Mesodermal cell (in vitro differentiated cells): ENCODE data around the gene UNC13B.
"Not testable (repeated sequence)": the region's sequence is repeated elsewhere in the genome, so short reads cannot be mapped to it uniquely, and the experiment has no call there.

ENCODE experiments used
- H3K27ac ChIP-seq: 2 replicates; pipeline ENCODE4 v1.7.0; 2013; ENCODE audit warnings: mild to moderate bottlenecking, low read depth, low read length, moderate library complexity; ENCODE audit not compliant: severe bottlenecking
- H3K36me3 ChIP-seq: 2 replicates; pipeline ENCODE4 v1.7.1; 2013; ENCODE audit warnings: mild to moderate bottlenecking, low read length, moderate library complexity; ENCODE audit not compliant: control insufficient read depth, insufficient read depth
- H3K4me1 ChIP-seq: one replicate; pipeline ENCODE4 v1.7.1; 2013; ENCODE audit warnings: mild to moderate bottlenecking, low read length; ENCODE audit not compliant: insufficient read depth, control insufficient read depth, poor library complexity, severe bottlenecking
- H3K4me3 ChIP-seq: 2 replicates; pipeline ENCODE4 v1.7.0; 2013; ENCODE audit warnings: low read length, control low read depth, mild to moderate bottlenecking; ENCODE audit not compliant: insufficient read depth, poor library complexity, severe bottlenecking; ENCODE audit errors: extremely low read depth
- H3K9me3 ChIP-seq: 2 replicates; pipeline ENCODE4 v1.7.1; 2013; ENCODE audit warnings: mild to moderate bottlenecking, low read length, moderate library complexity; ENCODE audit not compliant: control insufficient read depth
- WGBS, 2 experiments: methylation state at CpG; one replicate each; pipeline ENCODE4 v1.1.5; 2013; ENCODE audit warnings: missing lambda C conversion rate in 2 of 2; ENCODE audit not compliant: insufficient coverage in 2 of 2; 5-methylcytosine and 5-hydroxymethylcytosine counted together

Gene UNC13B

GRCh38 chr9:35136866-35137265, 24.9 kb upstream of the UNC13B start:
- Histone ChIP-seq H3K27ac (no peak overlapping the region), H3K36me3 (no peaks in the 10 kb centered on the region), H3K9me3 (peaks cover 22% of the 10 kb centered on the region), H3K4me3 (no peak overlapping the region), H3K4me1 (no peaks in the 10 kb centered on the region)
- 89 to 91% methylated on average over 7 to 8 of the region's 8 CpGs for WGBS, 2 experiments

GRCh38 chr9:35140093-35140492, 21.7 kb upstream of the UNC13B start:
- Histone ChIP-seq H3K36me3 (no peaks in the 10 kb centered on the region), H3K4me1 (no peaks in the 10 kb centered on the region), H3K9me3 (peaks cover 32% of the 10 kb centered on the region), H3K27ac (no peak overlapping the region), H3K4me3 (no peak overlapping the region)
- WGBS, 2 experiments: 74 to 90% methylated on average over 2 of the region's 2 CpGs

- Histone ChIP-seq H3K27ac (no peak overlapping the region), H3K4me3 (no peak overlapping the region), H3K9me3 (peaks cover 32% of the 10 kb centered on the region), H3K36me3 (no peaks in the 10 kb centered on the region), H3K4me1 (no peaks in the 10 kb centered on the region)
- 90 to 96% methylated on average over 3 to 4 of the region's 5 CpGs for WGBS, 2 experiments
Observed at GRCh38 chr9:35142037-35142436, 19.8 kb upstream of the UNC13B start.

GRCh38 chr9:35147941-35148563, 13.8 kb upstream of the UNC13B start:
- not testable (repeated sequence) for H3K27ac ChIP-seq, H3K4me1 ChIP-seq, H3K4me3 ChIP-seq, H3K36me3 ChIP-seq
- WGBS, 2 experiments: 93 to 100% methylated on average over 1 to 3 of the region's 5 CpGs
- peaks cover 37% of the 10 kb centered on the region for H3K9me3 ChIP-seq

- 90 to 94% methylated on average over 6 to 7 of the region's 9 CpGs for WGBS, 2 experiments
- H3K4me1 ChIP-seq: no peaks in the 10 kb centered on the region
- H3K27ac ChIP-seq: no peak overlapping the region
- H3K4me3 ChIP-seq: no peak overlapping the region
- H3K36me3 ChIP-seq: no peaks in the 10 kb centered on the region
- H3K9me3 ChIP-seq: peaks cover 31% of the 10 kb centered on the region
Observed at GRCh38 chr9:35152926-35153325, 8.9 kb upstream of the UNC13B start.

- Histone ChIP-seq H3K27ac (no peak overlapping the region), H3K4me3 (no peak overlapping the region), H3K4me1 (no peaks in the 10 kb centered on the region), H3K36me3 (no peaks in the 10 kb centered on the region), H3K9me3 (no peaks in the 10 kb centered on the region)
Observed at GRCh38 chr9:35156781-35157180, 5.0 kb upstream of the UNC13B start.

- not testable (repeated sequence) for H3K36me3 ChIP-seq, H3K9me3 ChIP-seq, H3K27ac ChIP-seq, H3K4me3 ChIP-seq, H3K4me1 ChIP-seq
- 71 to 77% methylated on average over 3 to 5 of the region's 6 CpGs for WGBS, 2 experiments
Observed at GRCh38 chr9:35157836-35158235, 4.0 kb upstream of the UNC13B start.

- 90 to 94% methylated on average over 3 of the region's 10 CpGs for WGBS, 2 experiments
- Histone ChIP-seq H3K9me3 (no peaks in the 10 kb centered on the region), H3K27ac (no peak overlapping the region), H3K4me1 (no peaks in the 10 kb centered on the region), H3K36me3 (no peaks in the 10 kb centered on the region), H3K4me3 (no peak overlapping the region)
Observed at GRCh38 chr9:35158501-35159280, 3.1 kb upstream of the UNC13B start.

GRCh38 chr9:35162605-35163315, 951 bp downstream of the UNC13B start:
- no peak overlapping the region for H3K27ac ChIP-seq
- H3K4me3 ChIP-seq: peak overlapping the region; percentile 77
- H3K4me1 ChIP-seq: peaks cover 3% of the 10 kb centered on the region
- H3K9me3 ChIP-seq: no peaks in the 10 kb centered on the region
- no peaks in the 10 kb centered on the region for H3K36me3 ChIP-seq
- WGBS, 2 experiments: 43 to 58% methylated on average over 6 to 8 of the region's 11 CpGs

- no peak overlapping the region for H3K27ac ChIP-seq
- H3K9me3 ChIP-seq: no peaks in the 10 kb centered on the region
- WGBS, 2 experiments: 90% methylated on average over 2 of the region's 3 CpGs; no CpG with 5 or more reads in 1 of the 2 experiments
- H3K36me3 ChIP-seq: no peaks in the 10 kb centered on the region
- H3K4me3 ChIP-seq: no peak overlapping the region
- H3K4me1 ChIP-seq: peaks cover 3% of the 10 kb centered on the region
Observed at GRCh38 chr9:35163413-35163812, 1.6 kb downstream of the UNC13B start.

GRCh38 chr9:35164711-35165110, 2.9 kb downstream of the UNC13B start:
- Histone ChIP-seq H3K4me3 (no peak overlapping the region), H3K4me1 (peaks cover 3% of the 10 kb centered on the region), H3K36me3 (no peaks in the 10 kb centered on the region), H3K9me3 (no peaks in the 10 kb centered on the region), H3K27ac (peak overlapping the region; percentile 33)
- WGBS, 2 experiments: 88 to 92% methylated on average over 3 of the region's 3 CpGs
